Activated CD8-positive, alpha-beta T cell treated with anti-CD3 and anti-CD28 coated beads, Interleukin-2, amount 10 ng/mL, durations not matched to agents 7 days and 5 days (primary cell): ENCODE data around the gene CXCL9. TPM values are rescaled to one million over a fixed set of nuclear protein-coding genes. Genes with fewer than 3 reads are reported as not detected.
"Not testable (repeated sequence)": the region's sequence is repeated elsewhere in the genome, so short reads cannot be mapped to it uniquely, and the experiment has no call there.

Experiments
- ATAC-seq: fragments of 150-1000 bp; cut with Tn5 transposase; one replicate; pipeline ENCODE4 v1.10.0; 2021; ENCODE audit warnings: moderate library complexity
- CTCF ChIA-PET: fragments of 350-600 bp; sonication (Branson Sonifier 250); formaldehyde crosslinking; loops from one replicate; lab custom pipeline; 2021; ENCODE audit warnings: antibody characterized with exemption; lab: Charles Lee
- POLR2A ChIA-PET: fragments of 350-600 bp; sonication (Branson Sonifier 250); formaldehyde crosslinking; loops from one replicate; lab custom pipeline; 2021; ENCODE audit warnings: antibody characterized with exemption; lab: Charles Lee
- DNase-seq: peaks from one replicate; pipeline ENCODE4 v3.0.0-alpha.2; 2020
- H3K27ac Mint-ChIP-seq: one replicate; pipeline ENCODE4 v1.8.0; 2021; ENCODE audit warnings: mild to moderate bottlenecking, mixed read lengths
- H3K27me3 Mint-ChIP-seq: one replicate; pipeline ENCODE4 v1.8.0; 2021; ENCODE audit warnings: low read depth, mixed read lengths
- H3K36me3 Mint-ChIP-seq: one replicate; pipeline ENCODE4 v1.8.0; 2021; ENCODE audit warnings: low read depth, mixed read lengths
- H3K4me1 Mint-ChIP-seq: one replicate; pipeline ENCODE4 v1.8.0; 2021; ENCODE audit warnings: low read depth, mixed read lengths
- H3K4me3 Mint-ChIP-seq: one replicate; pipeline ENCODE4 v1.8.0; 2021; ENCODE audit warnings: mild to moderate bottlenecking, mixed read lengths
- H3K9me3 Mint-ChIP-seq: one replicate; pipeline ENCODE4 v1.8.0; 2022; ENCODE audit warnings: mixed read lengths; ENCODE audit not compliant: insufficient read depth
- total RNA-seq, 2 experiments: library from RNA; stranded (reverse); gene quantifications; one replicate each; pipeline ENCODE4 v1.2.3, GENCODE V29; 2021

Gene CXCL9
- total RNA-seq, 2 experiments from 2014 or later = not detected

GRCh38 chr4:76011018-76011670 is 3.8 kb upstream of the CXCL9 start:
- DNase-seq (no peak), ATAC-seq (no peak)
- H3K4me3 Mint-ChIP-seq = no peak overlapping the region
- H3K27me3 Mint-ChIP-seq = peaks cover 23% of the 10 kb centered on the region
- no peaks in the 10 kb centered on the region for H3K36me3 Mint-ChIP-seq
- H3K4me1 Mint-ChIP-seq = peaks cover 4% of the 10 kb centered on the region
- H3K9me3 Mint-ChIP-seq = no peaks in the 10 kb centered on the region
- ChIA-PET CTCF (no interaction called here), POLR2A (no interaction called here)
- no peak overlapping the region for H3K27ac Mint-ChIP-seq

DNA sequence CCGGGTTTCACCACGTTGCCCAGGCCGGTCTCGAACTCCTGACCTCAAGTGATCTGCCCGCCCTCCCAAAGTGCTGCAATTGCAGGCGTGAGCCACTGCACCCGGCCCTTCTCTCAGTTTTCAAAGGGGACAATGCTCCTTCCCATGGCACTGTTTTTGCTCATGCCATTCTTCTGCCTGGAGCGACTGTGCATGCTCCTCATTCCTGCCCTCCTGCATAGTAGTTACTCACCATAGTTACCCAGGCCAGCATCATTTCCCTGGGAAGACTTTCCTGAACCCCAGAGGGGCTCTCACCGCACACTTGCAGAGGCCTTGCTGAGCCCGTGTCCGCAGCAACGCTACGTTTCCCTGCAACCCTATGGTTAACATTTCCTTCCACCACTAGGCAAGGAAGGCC is 3.3 kb upstream of the CXCL9 start:
- ChIA-PET CTCF (interaction anchor here (1.6 kb wide), 1 partner anchor 15 kb away, joined by 8 read pairs; no protein-coding TSS in a partner anchor), POLR2A (no interaction called here)
- Mint-ChIP-seq H3K27me3 (peaks cover 27% of the 10 kb centered on the region), H3K9me3 (no peaks in the 10 kb centered on the region), H3K4me3 (no peak overlapping the region), H3K36me3 (no peaks in the 10 kb centered on the region), H3K27ac (no peak overlapping the region), H3K4me1 (no peaks in the 10 kb centered on the region)
- DNase-seq (no peak), ATAC-seq (no peak)

DNA sequence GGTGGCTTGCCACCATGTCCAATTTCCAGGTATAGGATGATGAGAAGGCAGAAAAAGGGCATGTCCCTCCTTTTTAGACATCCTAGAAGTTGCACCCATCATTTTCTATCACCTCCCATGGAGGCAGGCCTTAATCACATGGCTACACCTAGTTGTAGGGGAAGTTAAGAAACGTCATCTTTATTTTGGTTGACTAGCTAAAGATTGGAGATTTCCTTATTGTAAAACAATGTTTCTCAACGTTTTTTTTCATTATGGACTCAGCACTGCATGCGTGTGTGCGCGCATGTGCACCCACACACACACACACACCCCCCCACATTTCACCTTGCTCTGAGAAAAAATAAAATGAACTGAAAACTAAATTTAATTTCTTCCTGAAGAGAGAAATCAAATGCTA is 2.0 kb upstream of the CXCL9 start:
- DNase-seq (no peak), ATAC-seq (no peak)
- Mint-ChIP-seq H3K27ac (no peak overlapping the region), H3K4me3 (no peak overlapping the region), H3K4me1 (no peaks in the 10 kb centered on the region), H3K27me3 (peaks cover 27% of the 10 kb centered on the region), H3K36me3 (no peaks in the 10 kb centered on the region), H3K9me3 (no peaks in the 10 kb centered on the region)
- ChIA-PET POLR2A (no interaction called here), CTCF (interaction anchor here (1.6 kb wide), 1 partner anchor 14 kb away, joined by 8 read pairs; no protein-coding TSS in a partner anchor)

- no peak for DNase-seq
- POLR2A ChIA-PET = no interaction called here
- no peak for ATAC-seq
- Mint-ChIP-seq H3K27ac (no peak overlapping the region), H3K4me3 (no peak overlapping the region), H3K36me3 (no peaks in the 10 kb centered on the region), H3K4me1 (peaks cover 3% of the 10 kb centered on the region), H3K27me3 (peaks cover 22% of the 10 kb centered on the region), H3K9me3 (no peaks in the 10 kb centered on the region)
- CTCF ChIA-PET = no interaction called here
These were observed 3.7 kb downstream of the CXCL9 start for GRCh38 chr4:76003620-76004019.

DNA sequence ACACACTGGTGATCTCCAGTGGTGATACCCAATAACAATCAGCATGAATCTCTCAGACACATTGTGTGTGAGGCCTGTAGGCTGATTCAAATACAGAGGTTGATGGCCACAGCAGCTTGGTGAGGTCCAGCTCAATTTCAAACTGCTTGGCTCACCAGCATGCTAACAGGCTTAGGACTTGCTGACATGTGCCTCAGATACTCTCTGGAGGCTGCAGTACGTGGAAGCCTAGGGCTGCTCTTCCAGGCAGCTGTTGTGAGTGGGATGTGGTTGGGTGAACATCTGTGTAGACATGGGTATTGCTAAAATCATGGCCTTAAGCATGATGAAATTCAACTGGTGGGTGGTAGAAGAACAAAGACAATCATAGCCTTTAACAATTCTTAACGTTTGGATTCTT is 4.3 kb downstream of the CXCL9 start:
- DNase-seq = no peak
- no peaks in the 10 kb centered on the region for H3K9me3 Mint-ChIP-seq
- ATAC-seq = no peak
- ChIA-PET CTCF (interaction anchor here (1.0 to 1.4 kb wide), 2 partner anchors 12 to 64 kb away, joined by 4 read pairs; no protein-coding TSS in a partner anchor), POLR2A (interaction anchor here (0.6 kb wide), 1 partner anchor 14 kb away, joined by 3 read pairs; no protein-coding TSS in a partner anchor)
- peaks cover 18% of the 10 kb centered on the region for H3K27me3 Mint-ChIP-seq
- H3K4me3 Mint-ChIP-seq = no peak overlapping the region
- no peak overlapping the region for H3K27ac Mint-ChIP-seq
- no peaks in the 10 kb centered on the region for H3K36me3 Mint-ChIP-seq
- H3K4me1 Mint-ChIP-seq = peaks cover 3% of the 10 kb centered on the region

- no peak for ATAC-seq
- H3K27ac Mint-ChIP-seq = no peak overlapping the region
- H3K9me3 Mint-ChIP-seq = no peaks in the 10 kb centered on the region
- H3K36me3 Mint-ChIP-seq = no peaks in the 10 kb centered on the region
- H3K4me3 Mint-ChIP-seq = no peak overlapping the region
- ChIA-PET POLR2A (no interaction called here), CTCF (interaction anchor here (1.0 to 1.4 kb wide), 2 partner anchors 13 to 65 kb away, joined by 4 read pairs; no protein-coding TSS in a partner anchor)
- DNase-seq = no peak
- H3K4me1 Mint-ChIP-seq = peaks cover 3% of the 10 kb centered on the region
- peaks cover 13% of the 10 kb centered on the region for H3K27me3 Mint-ChIP-seq
These were observed 5.1 kb downstream of the CXCL9 start for GRCh38 chr4:76002176-76002575.

DNA sequence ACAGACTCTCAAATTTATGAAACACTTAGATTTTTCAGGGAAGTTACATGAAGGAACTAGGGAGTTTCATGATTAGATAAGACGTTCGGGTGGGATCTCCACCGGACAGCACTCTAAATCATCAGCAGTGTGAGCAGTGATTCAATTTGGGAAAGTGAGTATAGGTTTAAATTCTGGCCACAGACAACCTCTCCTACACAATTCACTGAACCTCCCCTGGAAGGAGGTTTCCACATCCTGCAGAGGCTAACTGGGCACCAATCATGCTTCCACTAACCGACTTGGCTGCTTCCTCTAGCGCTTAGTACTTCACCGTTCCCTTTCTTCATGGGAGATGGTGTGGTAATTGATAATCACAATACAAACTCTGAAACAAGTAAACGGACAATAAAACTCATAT is 5.6 kb downstream of the CXCL9 start:
- ChIA-PET POLR2A (no interaction called here), CTCF (interaction anchor here (1.4 kb wide), 1 partner anchor 65 kb away, joined by 4 read pairs; no protein-coding TSS in a partner anchor)
- Mint-ChIP-seq H3K27ac (no peak overlapping the region), H3K27me3 (peaks cover 9% of the 10 kb centered on the region), H3K36me3 (no peaks in the 10 kb centered on the region), H3K4me3 (no peak overlapping the region), H3K4me1 (peaks cover 3% of the 10 kb centered on the region), H3K9me3 (no peaks in the 10 kb centered on the region)
- DNase-seq (no peak), ATAC-seq (no peak)

GRCh38 chr4:76000279-76000678 is 7.0 kb downstream of the CXCL9 start:
- DNase-seq (no peak), ATAC-seq (no peak)
- peaks cover 3% of the 10 kb centered on the region for H3K4me1 Mint-ChIP-seq
- no peak overlapping the region for H3K4me3 Mint-ChIP-seq
- no peaks in the 10 kb centered on the region for H3K9me3 Mint-ChIP-seq
- H3K36me3 Mint-ChIP-seq = no peaks in the 10 kb centered on the region
- POLR2A ChIA-PET = no interaction called here
- no peak overlapping the region for H3K27ac Mint-ChIP-seq
- peaks cover 5% of the 10 kb centered on the region for H3K27me3 Mint-ChIP-seq
- CTCF ChIA-PET = interaction anchor here (0.9 to 1.4 kb wide), 2 partner anchors 66 to 106 kb away, joined by 3 to 4 read pairs; no protein-coding TSS in a partner anchor

DNA sequence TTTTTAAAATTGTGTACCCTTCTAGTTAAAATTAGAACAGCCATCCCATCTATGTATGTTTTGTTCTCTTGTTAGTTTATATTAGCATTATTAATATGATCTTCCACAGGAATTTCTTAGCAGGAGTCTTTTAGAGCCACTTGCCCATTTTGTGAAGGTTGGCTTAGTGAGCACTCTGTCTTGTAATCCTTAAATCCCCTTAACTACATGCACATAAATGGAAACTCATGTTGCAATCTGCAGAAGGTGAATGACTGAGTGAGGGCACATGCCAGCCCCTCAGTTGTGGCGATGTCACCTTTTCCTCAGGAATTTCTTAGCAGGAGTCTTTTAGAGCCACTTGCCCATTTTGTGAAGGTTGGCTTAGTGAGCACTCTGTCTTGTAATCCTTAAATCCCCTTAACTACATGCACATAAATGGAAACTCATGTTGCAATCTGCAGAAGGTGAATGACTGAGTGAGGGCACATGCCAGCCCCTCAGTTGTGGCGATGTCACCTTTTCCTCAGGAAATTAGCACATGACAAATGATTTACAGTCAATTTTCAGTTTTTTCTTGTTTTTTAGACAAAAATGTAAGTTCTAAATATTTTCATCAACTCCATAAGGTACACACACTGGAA is 8.7 kb downstream of the CXCL9 start:
- POLR2A ChIA-PET, CTCF ChIA-PET, H3K4me1 Mint-ChIP-seq, H3K9me3 Mint-ChIP-seq, DNase-seq, ATAC-seq, H3K27ac Mint-ChIP-seq, H3K4me3 Mint-ChIP-seq, H3K36me3 Mint-ChIP-seq: not testable (repeated sequence)
- H3K27me3 Mint-ChIP-seq = peaks cover 12% of the 10 kb centered on the region

GRCh38 chr4:75997946-75998345 is 9.4 kb downstream of the CXCL9 start:
- Mint-ChIP-seq H3K36me3 (no peaks in the 10 kb centered on the region), H3K4me3 (no peak overlapping the region), H3K4me1 (peaks cover 3% of the 10 kb centered on the region), H3K27me3 (peaks cover 15% of the 10 kb centered on the region), H3K9me3 (no peaks in the 10 kb centered on the region), H3K27ac (no peak overlapping the region)
- ATAC-seq = no peak
- CTCF ChIA-PET = interaction anchor here (1.0 to 3.5 kb wide), 3 partner anchors 17 to 148 kb away, joined by 3 to 24 read pairs (median 19); no protein-coding TSS in a partner anchor
- POLR2A ChIA-PET = no interaction called here
- DNase-seq = no peak

DNA sequence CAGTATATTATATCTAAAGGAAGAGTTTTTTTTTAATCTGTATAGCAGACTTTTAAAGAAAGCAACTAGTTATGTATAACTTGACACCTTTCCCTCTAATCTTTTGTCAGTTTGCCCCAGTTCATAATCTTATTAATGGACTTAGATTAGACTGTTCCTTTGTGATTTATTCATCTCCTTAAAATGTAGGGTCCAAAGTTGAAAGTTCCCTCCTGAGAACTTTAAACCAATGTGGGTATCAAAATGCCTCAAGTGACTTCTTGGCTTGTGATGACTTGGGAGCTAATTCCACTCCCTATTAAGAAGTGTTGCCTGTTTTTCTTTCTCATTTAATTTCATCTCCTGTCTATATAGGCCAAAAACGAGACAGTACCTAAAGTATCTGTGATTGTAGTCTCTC is 10.2 kb downstream of the CXCL9 start:
- ChIA-PET CTCF (interaction anchor here (1.0 to 3.5 kb wide), 11 partner anchors 10 to 149 kb away, joined by 3 to 39 read pairs (median 17); partner anchors contain the start of gene CXCL9), POLR2A (no interaction called here)
- H3K4me1 Mint-ChIP-seq = no peaks in the 10 kb centered on the region
- H3K4me3 Mint-ChIP-seq = no peak overlapping the region
- ATAC-seq (no peak), DNase-seq (no peak)
- no peaks in the 10 kb centered on the region for H3K36me3 Mint-ChIP-seq
- H3K9me3 Mint-ChIP-seq = no peaks in the 10 kb centered on the region
- no peak overlapping the region for H3K27ac Mint-ChIP-seq
- peaks cover 14% of the 10 kb centered on the region for H3K27me3 Mint-ChIP-seq

DNA sequence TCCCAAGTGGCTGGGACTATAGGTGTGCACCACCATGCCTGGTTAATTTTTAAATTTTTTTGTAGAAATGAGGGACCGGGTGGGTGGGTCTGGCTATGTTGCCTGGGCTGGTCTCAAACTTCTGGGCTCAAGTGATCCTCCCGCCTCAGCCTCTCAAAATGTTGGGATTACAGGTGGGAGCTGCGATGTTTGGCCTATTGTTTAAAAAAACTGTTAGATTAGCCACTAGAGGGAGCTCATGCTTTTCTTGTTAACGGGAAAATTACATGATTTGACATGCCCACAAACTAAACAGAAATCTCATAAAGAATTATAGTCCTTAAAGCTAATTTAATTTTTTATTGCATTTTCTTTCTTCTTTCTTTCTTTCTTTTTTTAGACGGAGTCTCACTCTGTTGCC is 11.6 kb downstream of the CXCL9 start:
- DNase-seq (no peak), ATAC-seq (no peak)
- peaks cover 14% of the 10 kb centered on the region for H3K27me3 Mint-ChIP-seq
- no peak overlapping the region for H3K27ac Mint-ChIP-seq
- no peaks in the 10 kb centered on the region for H3K36me3 Mint-ChIP-seq
- H3K4me1 Mint-ChIP-seq = peaks cover 6% of the 10 kb centered on the region
- ChIA-PET POLR2A (interaction anchor here (0.7 to 2.3 kb wide), 2 partner anchors 151 to 152 kb away, joined by 3 to 6 read pairs; partner anchors contain the start of gene NUP54), CTCF (interaction anchor here (0.7 to 3.5 kb wide), 44 partner anchors 11 to 509 kb away, joined by 3 to 39 read pairs (median 4); partner anchors contain the start of genes ART3, CXCL10, CXCL9 and NUP54)
- no peaks in the 10 kb centered on the region for H3K9me3 Mint-ChIP-seq
- H3K4me3 Mint-ChIP-seq = no peak overlapping the region
